Globus pallidus (tissue), 1 donor: Measurements from ENCODE around the gene ACVR1.
"Not testable (repeated sequence)": the region's sequence is repeated elsewhere in the genome, so short reads cannot be mapped to it uniquely, and the experiment has no call there.

Experiments
- DNase-seq: peaks from one replicate; pipeline ENCODE4 v3.0.0-alpha.2; 2015; ENCODE audit warnings: low spot score

ACVR1 gene

DNA sequence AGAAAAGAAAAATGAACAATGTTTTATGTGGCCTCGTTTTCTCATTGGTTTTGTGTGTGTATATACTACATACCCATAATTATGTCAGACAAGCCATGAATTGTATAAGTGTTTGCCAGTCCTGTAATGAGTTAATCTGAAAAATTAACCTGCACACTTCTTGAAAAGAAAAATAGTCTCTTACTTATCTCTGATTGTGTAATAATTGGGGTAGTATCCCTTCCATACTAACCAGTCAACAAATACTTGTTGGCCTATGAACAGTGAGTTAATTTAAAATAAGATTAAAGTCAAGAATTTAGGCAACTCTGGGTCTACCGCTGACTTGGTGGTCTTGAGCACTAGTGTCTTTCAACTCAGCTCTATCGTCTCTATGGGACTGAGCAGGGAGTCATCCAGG lies 48.8 kb downstream of the ACVR1 start:
- no peak for DNase-seq

DNA sequence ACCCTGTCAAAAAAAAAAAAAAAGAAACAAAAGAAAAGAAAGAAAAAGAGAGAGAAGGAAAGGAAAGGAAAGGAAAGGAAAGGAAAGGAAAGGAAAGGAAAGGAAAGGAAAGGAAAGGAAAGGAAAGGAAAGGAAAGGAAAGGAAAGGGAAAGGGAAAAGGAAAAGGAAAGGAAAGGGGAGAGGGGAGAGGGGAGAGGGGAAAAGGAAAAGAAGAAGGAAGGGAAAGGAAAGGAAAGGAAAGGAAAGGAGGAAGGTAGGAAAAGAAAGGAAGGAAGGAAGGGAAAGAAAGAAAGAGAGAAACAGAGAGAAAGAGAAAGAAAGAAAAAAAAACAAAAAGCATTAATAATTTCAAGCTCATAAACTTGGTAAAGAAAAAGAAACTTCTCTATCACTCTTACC lies 49.5 kb downstream of the ACVR1 start:
- DNase-seq: not testable (repeated sequence)

DNA sequence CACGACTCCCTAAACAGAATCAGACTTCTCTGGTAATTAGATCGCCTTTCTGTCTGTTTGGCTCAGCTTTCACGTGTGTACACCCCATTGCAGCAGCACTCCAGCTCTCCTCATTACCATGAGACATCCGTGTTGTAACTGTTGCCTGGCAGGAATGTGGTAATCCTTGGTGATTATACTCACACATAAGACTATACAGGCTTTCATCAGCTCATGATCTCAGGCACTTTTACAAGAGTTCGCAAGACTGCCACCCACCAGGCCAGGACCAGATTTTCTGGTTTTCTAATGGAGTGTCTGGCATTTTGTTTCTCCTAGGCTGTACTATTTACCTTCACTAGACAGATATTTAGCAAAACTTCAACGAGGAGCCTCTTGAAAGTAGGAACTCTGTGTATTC lies 50.2 kb downstream of the ACVR1 start:
- DNase-seq: no peak

DNA sequence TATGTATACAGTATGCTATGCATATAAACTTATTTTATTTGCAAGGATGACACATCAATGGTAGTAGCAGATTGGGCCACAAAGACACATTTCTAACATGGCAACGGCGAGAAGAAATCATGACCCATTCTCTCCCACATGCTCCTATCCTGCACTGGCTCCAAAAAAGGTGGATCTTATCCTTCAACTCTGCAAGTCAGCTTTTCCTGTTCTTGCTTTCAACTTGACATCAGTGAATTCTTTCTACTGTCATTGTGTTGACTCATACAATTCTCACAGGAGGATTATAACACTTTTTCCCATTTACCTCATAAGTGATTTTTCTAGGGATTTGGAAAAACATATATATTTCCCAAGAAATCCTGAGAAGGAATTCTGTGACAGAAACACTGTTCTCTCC lies 53.1 kb downstream of the ACVR1 start:
- no peak for DNase-seq

DNA sequence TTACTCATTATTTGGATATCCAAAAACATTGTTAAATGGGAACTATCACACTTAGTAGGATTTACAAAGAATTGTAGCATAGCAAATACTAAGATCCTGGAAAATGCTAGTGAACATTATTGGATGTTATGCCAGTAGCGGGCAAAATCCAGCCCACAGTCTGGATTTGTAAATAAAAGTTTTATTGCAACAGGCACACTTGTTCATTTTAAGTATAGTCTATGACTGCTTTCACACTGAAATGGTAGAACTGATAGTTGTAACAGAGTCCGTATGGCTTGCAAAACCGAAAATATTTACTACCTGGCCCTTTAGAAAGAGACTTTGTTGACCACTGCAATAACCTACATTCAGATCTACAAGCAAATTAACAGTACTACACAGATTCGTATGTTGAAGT lies 53.6 kb downstream of the ACVR1 start:
- no peak for DNase-seq

DNA sequence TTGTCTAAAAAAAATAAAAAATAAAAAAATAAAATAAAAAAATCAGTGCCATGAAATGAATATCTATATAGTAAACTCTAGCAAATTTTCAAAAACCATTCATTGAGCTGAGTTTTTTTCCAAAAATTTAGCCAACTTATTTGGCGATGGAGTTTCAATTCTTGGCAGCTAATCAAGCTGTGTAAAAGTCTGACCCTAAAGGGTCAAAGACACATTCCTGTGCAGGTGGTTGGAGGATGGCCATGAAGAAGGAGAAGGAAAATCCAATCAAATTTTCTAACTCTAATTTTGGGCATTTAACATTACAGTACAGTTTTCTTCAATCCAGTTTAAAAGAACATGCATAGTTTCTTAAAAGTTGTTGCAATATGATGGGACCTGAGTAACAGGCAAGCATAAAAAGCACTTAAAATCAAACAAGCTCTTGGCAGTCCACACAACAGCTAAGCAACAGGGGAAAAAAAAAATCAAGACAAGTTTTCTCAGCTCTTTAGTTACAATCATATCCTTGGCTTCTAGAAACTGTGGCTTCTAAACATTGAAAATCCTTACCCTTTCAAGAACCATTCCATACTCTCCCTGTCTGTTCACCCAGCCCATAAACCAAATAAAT lies 54.5 kb downstream of the ACVR1 start:
- no peak for DNase-seq

DNA sequence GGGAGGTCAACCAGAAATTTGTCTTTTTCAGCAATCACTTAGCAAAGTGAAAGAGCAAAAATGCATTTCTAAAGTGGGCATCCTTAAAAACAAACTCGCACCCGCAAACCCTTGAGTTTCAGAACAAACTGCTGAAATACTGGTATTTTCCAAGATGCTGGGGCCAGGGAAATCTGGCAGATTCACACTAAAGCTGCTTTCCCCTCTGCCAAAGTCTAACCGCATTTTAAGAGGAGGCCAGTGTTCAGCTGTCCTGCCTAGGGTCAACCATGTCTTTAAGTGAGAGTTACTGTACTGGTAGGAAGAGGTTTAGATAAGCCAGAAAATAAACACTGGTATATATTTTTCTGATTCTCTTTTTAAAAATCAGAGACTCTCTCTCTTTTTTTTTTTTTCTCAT lies 55.9 kb downstream of the ACVR1 start:
- no peak for DNase-seq

DNA sequence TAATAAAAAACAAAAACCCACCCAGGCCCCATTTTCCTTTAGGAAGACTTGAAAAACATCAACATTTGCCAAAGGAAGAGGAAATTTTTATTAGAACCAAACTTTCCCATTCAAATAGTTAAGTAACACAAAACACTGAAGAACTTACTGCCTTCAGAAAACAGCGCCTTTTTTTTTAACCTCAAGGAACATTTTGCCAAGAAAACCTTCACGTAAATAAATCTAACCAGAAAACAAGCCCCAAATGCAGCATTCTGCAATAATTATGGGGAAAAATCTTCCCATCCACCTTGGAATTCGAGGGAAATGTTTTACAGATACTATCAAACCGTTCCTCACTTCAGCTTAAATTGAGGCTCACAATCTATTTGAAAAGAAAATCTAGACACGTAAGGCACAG lies 56.4 kb downstream of the ACVR1 start:
- DNase-seq: no peak

DNA sequence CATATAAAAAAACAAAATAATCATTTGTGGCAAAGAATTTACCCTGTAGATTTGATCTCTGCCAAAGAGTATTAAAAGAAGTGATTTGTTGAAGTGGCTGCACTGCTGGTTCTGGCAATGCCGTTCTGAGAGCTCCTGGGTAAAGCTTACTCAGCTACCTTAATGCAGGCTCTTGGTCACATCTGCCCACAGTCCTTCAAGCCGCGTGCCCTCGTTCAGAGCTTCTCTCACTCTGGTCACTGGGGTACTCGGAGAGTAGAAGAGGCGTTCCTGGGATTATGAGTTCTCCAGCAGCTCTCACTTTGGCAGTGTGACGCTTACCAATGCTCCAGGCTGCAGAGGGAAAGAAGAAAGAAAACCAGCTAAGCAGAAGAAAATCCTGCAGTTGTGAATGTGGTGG lies 57.9 kb downstream of the ACVR1 start:
- DNase-seq: no peak

DNA sequence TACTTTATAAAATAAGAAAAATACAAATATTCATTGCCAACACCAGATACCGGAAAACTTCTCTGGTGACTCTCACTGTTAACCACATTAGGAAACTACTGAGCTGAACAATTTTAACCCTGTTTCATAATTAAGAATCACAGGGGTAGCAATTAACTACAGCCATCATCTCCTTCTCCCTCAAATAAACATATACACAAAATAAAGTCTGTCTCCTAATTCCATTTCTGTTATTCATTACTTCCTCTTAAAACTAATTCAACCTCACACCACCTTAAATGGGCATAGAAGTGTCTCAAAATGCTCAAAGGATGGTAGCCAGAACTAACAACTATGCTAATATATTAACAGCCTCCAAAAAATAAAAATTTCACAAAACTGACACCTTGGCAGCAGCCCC lies 60.7 kb downstream of the ACVR1 start:
- DNase-seq: no peak

DNA sequence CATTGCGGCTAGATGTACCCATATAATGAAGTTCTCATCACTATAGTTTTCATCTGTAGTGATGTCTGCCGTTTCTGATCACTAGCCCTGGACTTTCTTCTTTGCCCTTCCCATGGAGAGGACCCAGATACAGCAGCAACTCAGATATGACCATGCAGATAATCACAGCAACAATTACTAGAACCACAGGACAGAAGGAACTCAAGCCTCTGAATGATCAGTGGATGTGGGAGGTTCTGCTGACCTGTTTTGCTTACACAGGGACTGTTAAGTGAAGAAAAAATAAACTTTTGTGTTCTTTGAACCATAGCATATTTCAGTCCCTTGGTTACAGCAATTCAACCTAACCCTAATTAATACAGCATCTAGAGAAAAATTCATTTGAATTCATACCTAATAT lies 62.7 kb downstream of the ACVR1 start:
- DNase-seq: no peak

DNA sequence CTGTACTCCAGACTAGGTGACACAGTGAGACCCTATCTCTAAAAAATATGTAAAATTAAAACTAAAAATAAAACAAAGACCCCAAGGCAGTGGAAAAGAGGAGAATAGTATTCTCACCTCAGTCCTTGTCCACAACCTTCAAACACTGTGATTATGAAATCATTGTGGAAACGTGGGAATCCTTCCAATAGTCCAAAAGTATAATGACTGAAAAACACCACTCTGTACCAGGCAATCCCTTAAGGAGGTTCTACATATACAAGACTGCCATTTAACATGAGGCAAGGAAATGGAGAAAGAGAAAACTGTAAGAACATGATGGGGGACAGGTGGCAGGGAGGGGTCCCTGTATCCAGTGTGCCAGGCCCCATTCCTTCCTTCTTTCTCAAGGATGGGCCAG lies 66.1 kb downstream of the ACVR1 start:
- DNase-seq: no peak

DNA sequence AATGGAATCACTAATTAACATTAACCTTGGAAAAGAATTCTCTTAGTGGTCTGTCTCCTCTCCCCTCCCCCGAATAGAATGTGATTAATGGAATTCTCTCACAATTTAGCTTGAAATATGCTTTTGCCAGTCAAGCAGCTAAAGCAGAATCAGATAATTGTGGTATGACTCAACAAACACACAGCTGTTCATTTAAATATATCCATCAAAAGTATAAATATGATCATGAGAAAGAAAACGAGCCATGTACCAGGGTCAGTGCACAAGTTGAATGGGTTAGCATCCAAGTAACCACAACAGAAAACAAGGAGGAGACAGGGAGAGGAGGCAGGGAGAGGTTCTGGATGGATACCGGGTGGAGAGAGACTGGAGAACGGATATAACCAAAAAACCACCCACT lies 66.9 kb downstream of the ACVR1 start:
- no peak for DNase-seq

DNA sequence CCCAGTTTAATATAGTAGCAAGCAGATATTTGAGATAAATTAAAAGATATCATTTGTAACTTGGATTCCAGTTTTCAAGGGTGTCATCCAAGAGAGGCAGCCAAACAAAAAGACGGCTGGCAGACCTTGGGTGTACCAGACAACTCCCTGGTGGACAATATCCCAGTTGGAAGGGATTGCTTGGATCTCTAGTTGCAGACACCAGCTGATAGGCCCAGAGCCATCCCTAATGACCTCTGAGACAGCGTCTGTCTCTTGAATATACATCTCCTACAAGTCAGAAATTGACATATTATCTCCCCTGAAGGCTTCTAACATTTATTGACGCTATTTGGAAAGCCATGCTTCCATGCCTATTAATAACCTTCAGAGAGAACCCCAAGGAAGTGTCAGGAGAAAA lies 67.7 kb downstream of the ACVR1 start:
- DNase-seq: no peak

DNA sequence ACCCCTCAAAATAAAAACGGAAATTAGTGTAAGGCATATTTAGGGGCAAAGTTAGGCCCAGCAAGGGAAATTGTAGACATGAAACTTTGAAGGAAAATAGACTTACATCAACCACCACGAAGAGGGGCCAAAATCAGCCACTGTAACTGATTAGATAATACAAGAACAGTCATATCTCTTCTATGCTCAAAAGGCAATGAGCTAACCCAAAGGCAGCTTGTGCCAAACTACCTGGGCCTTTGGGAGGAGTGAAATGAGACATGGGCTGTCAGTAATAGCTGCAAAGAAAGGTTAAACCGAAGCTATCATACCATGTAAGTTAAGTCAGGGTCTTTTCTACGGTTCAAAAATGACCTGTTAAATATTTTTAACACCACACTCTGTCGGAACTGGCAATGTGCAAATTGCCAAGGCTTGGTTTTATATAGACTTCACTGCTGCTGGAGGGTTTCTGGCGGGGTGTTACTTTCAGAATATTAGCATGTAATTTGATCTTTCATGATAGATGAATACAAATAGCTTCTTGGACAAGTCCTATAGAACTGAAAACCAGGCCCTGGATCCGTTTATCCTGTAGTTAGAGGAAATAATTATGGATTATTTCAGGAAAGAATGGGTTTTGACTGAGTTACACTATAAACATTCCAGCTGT lies 69.6 kb downstream of the ACVR1 start:
- no peak for DNase-seq

DNA sequence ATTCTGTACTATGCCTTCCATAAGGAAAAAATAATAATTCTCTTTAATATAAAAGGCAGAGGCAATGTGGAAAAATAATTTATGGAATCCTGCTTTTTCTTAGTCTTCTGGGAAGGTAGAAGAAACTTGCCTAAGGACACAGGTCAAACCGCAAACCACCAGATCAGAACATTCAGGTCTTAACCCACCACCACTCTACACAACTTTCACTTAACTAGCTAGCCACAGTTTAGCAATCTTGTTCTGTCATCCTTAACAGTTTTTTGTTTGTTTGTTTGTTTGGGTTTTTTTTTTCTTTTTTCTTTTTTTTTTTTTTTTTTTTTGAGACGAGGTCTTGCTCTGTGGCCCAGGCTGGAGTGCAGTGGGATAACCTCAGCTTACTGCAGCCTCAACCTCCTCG lies 70.6 kb downstream of the ACVR1 start:
- no peak for DNase-seq

DNA sequence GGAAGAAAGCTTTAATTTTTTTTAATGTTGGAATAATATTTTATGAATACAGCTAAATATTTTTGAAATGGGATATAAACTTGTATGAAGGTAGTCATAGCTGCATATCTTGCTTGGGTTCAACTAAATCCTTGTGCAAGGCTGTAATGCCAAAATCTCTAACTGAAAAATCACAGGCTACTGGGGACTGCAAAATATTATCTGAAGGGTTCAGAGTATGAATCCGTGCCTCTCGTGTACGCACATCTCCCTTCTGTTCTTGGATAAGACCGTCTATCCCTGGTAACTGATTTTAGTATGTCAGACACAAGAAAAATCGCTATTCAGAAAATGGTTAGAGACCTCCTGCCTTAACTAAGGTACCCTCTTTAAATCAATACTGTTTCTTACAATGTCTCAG lies 71.8 kb downstream of the ACVR1 start:
- DNase-seq: no peak

DNA sequence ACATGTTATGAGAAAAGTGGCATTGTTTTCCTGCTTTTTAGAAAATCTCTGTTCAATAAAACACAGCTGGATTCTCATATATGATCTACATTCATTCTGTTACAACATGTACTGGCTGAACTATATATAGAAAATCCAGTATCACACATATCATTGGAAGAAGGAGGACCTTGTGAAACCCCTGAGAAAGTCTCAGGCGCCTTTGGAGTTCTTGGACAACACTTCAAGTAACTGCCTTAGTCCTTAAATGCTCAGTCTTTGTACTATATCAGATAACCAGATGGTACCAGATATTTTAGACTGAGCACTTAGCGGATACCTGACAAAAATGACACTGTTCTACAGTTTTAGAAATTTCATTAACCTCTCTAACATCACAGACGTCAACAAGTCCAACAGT lies 72.2 kb downstream of the ACVR1 start:
- DNase-seq: no peak

DNA sequence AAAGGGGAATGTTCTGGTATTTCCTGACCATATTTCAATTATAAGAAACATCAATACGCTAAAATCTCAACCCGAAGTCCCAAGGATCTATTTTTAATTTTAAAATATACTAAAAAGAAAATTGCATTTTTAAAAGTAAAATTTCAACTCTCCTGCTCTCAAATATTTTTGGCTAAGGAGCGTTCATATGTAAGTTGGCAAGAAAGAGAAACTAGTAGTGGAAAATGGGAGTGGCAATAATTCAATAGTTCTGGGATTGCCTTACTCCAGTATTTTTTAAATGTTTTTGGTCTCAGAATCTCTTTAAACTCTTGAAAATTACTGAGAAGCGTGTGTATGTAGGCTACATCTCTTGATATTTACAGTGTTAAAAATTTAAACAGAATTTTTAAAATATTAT lies 72.7 kb downstream of the ACVR1 start:
- DNase-seq: no peak

DNA sequence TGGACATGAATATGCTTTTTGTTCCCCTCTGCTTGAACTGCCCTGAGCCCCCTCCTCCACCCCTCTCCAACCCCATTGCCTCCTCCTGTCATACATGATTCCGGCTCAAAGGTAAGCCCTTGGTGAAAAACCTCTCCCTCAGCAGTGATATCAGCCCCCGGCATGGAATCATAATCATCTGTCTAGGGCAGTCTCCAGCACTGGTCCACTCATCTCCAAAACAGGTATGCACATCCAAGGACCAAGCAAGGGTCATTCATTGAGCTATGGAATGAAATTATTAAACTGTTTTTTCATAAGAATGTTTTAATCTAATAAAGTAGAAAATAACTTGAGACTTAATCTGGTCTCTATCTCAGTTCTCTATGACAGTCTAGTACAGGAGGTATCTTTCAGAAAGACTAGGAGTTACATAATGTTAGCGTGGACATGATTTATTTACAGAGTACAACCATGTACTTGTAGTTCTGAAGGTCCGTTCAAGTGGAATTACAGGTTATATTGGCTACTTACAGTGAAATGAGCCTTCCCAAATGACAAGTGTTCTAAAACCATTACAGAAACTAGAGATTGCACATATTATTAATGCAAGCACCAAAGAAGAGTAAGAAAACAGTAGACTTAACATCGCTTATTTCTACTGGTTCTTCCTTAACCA lies 75.2 kb downstream of the ACVR1 start:
- DNase-seq: no peak

DNA sequence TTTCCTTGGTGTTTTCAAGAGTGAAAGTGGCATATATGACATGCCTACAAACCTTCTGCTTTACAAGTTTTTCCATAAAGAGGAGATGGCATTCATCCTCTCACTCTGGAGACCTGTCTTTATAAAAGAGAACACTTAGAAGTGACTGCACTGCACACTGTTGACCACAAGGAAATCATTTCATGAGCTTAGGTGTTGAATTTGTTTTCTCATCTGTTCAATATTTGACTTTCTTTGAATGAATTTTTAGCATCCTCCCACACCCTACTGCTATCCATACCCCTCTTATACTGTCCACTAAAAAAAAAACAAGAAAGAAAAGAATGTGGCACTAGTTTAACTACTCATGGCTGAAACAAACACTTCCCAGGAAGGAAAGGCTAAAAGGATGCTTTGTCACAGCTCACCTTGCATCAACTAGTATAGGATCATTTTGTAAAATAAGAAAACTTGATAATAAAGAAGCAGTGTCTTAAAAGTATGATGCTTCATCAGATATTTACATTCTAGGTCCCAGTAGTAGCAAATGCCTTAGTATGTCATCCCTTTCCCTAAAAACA lies 83.0 kb downstream of the ACVR1 start:
- DNase-seq: no peak

DNA sequence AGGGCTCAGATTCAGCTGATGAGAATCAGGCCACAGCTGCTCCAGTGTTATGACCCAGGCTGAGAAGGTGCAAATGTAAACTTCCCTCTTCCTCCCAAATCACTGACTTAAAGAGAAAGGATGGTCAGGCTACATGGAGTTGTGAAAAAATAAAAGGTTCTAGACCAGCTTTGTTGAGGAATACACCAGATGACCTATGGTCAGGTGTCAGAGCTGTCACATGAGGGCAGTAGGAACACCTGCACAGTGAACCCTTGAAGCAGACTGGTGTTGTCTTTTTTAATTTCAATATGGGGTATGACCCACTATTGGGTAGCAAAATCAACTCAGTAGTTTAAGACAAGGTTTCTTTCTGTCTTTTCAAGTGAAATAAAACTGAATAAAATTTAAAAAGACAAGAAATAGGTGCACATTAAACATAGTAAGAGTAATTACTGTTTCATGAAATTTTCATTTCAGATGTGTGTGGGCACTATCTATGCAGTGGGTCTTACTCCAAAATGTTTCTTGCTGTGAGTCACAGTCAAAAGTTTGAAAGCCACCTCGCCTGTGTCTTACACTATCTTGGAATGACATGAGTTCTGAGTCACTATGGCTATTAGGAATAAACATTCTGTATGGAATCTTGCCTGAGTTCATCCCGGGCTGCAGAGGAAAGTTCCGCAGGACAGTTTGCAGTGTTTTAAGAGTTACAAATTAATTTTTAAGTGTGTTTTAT lies 83.6 kb downstream of the ACVR1 start:
- DNase-seq: no peak

DNA sequence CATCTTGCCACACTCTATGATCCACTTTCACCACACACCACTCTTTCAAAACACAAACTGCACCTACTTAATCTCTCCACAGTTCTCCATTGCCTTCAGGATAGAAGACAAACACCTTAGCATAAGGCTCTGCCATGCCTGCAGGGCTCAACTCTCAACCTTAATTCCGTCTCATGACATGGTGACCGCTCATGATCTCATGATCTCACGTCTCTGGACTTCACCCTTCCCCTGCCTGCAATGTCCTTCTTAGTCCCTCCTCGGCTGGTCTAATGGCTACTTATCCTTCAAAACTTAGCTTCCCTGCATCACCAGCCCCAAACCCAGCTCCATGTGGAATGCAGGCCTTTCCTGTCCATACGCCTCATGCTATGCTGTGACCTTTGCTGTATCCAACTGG lies 85.3 kb downstream of the ACVR1 start:
- DNase-seq: no peak
